GM21528 (cell line): ENCODE data around the gene ANKS6.
"Not testable (repeated sequence)": the region's sequence is repeated elsewhere in the genome, so short reads cannot be mapped to it uniquely, and the experiment has no call there.

Source experiments
- ATAC-seq: cut with Tn5 transposase; IDR thresholded peaks from one replicate; pipeline ENCODE4 v1.9.1; 2021; ENCODE audit warnings: mild to moderate bottlenecking, moderate library complexity; ENCODE audit not compliant: unreplicated experiment, low FRiP score

The ANKS6 gene

DNA sequence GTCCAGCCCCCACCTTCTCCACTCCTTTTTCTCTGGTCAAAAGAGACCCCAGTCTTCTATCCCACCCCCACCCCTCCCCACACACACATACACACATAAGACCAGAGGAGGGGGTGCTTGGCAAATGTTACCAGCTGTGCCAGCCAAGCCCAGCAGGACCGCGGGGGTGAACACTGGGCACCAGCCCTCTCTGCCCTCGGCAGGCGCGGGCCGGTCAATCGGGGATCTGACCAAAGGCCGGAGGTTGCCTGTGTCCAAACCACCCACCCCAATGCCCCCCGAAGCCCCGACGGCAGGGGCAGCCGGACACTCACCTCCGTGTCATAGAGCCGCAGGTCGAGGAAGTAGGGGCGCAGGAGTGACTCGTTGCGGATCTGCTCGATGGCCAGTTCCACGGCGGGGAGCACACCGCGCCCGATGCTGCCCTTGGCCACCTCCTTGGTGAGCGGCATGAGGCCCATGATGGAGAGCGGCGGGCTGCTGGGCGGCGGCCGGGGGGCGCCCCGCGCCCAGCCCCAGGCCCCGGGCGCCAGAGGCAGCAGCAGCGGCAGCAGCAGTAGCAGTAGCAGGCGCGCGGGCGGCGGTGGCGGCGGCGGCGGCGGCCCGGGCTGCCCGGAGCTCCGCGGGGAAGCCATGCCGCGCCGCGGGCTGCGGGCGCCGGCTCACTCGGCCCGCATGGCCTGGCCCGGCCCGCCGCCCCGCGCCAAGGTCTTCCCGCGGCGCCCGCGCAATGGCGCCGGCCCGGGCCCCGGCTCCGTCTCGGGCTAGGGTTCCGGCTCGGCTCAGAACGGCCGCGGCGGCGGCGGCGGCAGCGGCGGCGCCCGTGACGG is 88.0 kb downstream of the ANKS6 start:
- ATAC-seq: no peak

GRCh38 chr9:98707166-98708102 is 88.9 kb downstream of the ANKS6 start:
- ATAC-seq: no peak

- ATAC-seq: no peak
These were observed 89.6 kb downstream of the ANKS6 start for GRCh38 chr9:98706651-98707165.

- no peak for ATAC-seq
These were observed 93.4 kb downstream of the ANKS6 start for GRCh38 chr9:98702835-98703380.

- no peak for ATAC-seq
These were observed 94.0 kb downstream of the ANKS6 start for GRCh38 chr9:98702340-98702739.

- ATAC-seq: no peak
These were observed 94.8 kb downstream of the ANKS6 start for GRCh38 chr9:98701576-98701975.

DNA sequence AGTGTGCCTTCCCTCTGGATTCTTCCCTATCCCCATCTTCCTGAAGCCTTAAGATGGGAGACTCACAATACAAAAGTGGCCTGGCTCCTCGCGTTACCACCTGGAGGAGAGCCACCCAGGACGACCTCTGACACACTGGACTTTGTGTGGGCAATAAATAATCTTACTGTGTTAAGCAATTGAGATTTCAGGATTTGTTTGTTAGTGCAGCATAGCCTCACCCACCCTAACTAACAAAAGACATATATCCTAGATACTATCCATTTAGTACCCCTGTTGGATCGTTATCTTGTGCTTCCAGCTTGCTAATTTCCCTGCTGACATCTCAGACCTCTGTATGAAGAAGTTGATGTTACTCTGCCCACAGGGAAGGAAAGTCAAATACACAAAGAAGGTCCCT is 95.6 kb downstream of the ANKS6 start:
- no peak for ATAC-seq

DNA sequence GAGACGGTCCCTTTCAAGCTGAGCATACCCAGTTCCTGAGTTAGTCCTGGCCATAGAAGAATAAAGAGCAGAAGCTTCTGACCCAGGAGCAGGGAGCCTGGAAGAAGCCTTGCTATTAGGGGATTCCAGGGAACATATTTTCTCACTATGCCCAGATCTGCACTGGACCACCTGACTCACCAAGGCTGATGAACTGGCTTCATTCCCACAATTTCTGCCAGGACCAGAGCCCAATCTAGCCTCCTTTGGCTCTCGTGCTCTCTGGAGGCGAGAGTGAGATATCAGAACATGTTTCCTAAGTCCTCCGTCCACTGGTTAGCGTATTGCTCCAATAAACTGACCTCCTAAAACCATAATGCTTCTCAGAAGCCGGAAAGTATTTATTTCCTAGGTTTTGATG is 97.5 kb downstream of the ANKS6 start:
- ATAC-seq: no peak

GRCh38 chr9:98694943-98695342 is 101.4 kb downstream of the ANKS6 start:
- no peak for ATAC-seq

GRCh38 chr9:98692392-98692791 is 104.0 kb downstream of the ANKS6 start:
- no peak for ATAC-seq

- ATAC-seq: no peak
These were observed 104.5 kb downstream of the ANKS6 start for GRCh38 chr9:98691890-98692289.

GRCh38 chr9:98690686-98691085 is 105.7 kb downstream of the ANKS6 start:
- ATAC-seq: no peak

DNA sequence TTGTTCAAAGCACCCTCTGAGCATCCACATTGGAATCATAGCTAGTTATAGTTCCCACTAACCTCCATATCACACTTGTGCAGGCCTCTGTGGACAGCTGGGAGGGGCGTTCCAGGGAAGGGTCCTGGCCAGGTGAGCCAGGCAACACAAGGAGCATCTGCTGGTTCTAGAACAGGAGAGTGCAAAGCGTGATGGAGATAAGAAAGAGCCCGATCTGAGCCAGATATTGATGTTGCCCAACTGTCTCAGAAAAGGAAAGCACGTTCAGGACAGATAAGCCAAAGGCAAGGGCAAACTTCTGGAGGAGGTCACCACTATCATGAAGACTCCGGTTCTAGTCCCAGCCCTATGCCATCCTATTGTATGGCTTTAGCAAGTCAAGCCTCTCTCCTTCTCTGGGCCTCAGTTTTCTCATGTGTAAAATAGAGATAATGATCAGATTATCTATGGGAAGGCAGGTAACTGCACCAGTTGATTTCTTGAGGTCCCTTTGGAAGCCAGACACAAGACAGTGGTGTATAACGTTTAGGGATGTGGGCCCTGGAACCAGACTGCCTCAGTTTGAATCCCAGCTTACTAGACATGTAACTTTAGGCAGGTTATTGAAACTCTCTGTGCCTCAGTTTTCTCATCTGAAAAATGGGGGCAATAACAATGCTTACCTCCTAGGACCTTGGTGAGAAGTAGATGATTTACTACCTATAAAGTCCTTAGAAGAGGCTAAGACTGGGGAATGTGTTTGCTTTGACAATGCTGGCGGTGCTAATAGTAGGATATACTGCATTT is 107.5 kb downstream of the ANKS6 start:
- ATAC-seq: no peak

- ATAC-seq: no peak
These were observed 108.4 kb downstream of the ANKS6 start for GRCh38 chr9:98687911-98688310.

DNA sequence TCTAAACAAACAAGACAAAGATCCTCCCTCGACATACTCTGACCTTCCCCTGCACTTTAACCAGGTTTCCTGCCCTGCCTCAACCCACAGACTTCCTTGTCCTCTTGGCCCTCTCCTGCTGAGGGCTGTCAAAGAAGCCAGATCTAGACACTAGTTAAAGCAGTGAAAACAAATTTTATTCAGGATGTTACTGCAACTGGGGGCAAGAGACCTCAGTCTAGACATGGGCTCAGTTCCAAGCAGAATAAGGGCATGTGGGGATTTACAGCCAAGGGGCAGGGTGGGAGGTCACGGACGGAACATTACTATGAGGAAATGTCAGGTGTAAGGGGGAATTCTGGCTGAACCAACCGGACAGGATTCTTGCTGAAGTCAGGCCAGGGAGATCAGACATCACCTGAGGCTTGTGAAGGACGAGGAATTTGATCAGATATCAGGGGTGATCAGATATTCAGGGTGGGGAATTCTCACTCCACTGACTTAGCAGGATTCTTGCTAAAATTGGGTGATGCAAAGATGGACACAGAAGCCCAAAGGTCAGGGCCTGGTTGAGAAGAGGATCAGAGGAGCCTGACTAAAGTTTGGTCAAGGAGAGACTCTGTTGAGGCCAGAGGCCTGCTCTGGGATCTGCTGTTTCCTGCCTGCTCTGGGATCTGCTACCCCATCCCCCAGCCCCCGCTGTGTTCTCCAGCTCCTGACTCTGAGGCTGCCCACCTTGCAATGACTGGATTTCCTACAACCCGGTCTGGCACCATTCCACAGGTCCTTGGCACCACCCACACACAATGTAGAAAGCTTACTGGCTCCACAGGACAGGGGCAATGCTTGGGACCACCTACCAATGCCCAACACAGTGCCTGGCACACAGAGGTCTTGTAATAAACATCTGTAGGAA is 109.1 kb downstream of the ANKS6 start:
- ATAC-seq: no peak

- not testable (repeated sequence) for ATAC-seq
These were observed 111.5 kb downstream of the ANKS6 start for GRCh38 chr9:98684816-98685215.
